D341Med (cell line): ENCODE measurements around the gene SPSB2.
"Not testable (repeated sequence)": the region's sequence is repeated elsewhere in the genome, so short reads cannot be mapped to it uniquely, and the experiment has no call there.

Experiments
- DNase-seq: peaks from one replicate; pipeline ENCODE4 v3.0.0; 2012; ENCODE audit warnings: low spot score

Gene SPSB2

DNA sequence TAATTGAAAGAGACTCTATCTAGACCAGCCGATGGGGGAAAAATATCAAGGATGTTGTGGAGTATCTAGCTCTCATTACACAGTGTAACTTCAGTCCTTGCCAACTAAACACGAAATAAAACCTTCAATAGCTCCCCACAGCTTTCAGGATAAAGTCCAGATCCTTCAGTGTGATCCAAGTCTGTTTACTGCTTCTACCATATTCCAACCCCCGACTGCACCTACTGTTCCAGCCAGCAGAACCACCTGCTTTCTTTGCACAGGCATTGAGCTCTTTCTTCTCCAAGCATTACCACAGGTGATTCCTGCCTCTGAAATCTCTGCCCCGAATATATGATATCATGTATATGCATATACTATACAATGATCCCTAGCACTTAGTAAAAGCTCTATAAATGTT lies 29.3 kb upstream of the SPSB2 start:
- DNase-seq, result no peak

DNA sequence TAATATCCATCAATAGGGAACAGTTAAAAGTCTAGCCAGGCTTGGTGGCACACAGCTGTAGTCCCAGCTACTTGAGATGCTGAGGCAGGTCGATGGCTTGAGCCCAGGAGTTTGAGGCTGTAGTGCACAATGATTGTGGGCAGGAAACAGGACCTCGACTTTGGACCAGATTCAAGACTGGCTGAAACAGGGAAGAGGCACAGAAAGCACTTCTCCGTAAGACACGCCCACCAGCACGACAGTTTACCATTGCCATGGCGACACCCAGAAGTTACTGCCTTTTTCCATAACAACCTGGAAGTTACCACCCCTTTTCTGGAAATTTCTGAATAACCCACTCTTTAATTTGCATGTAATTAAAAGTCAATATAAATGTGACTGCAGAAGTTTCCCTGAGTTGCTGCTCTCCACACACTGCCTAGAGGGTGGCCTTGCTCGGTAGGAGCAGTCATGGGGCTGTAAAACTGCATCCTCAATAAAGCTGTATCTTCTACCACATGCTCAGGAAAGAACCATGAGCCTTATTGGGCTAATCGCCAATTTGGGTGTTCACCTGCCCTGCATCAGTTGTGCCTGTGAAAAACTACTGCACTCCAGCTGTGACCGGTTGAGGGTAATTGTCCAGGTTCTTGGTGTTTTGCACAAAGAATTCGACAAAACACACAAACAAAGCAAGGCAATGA lies 26.9 kb upstream of the SPSB2 start:
- no peak for DNase-seq

DNA sequence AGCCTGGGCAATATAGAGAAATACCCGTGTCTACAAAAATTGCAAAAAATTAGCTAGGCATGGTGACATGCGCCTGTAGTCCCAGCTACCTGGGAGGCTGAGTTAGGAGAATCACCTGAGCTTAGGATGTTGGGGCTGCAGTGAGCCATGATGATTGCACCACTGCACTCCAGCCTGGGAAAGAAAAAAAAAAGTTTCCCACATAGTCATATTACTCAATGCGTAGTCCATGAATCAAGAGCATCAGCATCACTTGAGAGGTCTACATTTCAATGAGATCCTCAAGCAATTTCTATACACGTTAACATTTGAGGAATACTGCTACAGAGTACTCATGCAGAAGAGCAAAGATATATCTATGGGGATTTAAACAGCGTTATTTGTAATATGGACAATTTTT lies 26.3 kb upstream of the SPSB2 start:
- no peak for DNase-seq

DNA sequence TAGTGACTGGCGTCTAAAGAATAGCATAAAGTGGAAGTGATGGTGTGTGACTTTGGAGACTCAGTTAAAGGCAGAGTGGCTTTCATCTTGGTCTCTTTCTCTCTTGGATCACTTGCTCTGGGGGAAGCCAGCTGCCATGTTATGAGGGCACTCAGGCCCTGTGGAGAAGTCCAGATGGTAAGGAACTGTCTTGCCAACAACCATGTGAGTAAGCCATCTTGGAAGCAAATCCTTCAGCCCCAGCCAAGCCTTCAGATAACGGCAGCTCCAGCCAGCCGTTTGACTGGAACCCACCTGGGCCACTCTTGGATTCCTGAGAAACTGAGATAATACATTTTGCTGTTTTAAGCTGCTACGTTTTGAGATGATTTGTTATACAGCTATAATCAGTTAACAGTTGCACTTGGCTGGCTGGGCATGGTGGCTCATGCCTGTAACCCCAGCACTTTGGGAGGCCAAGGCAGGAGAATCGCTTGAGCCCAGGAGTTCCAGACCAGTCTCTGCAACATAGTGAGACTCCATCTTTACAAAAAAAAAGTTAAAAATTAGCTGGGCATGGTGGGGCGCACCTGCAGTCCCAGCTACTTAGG lies 23.8 kb upstream of the SPSB2 start:
- no peak for DNase-seq

- DNase-seq, result no peak
These were observed 21.2 kb upstream of the SPSB2 start for GRCh38 chr12:6894321-6894720.

DNA sequence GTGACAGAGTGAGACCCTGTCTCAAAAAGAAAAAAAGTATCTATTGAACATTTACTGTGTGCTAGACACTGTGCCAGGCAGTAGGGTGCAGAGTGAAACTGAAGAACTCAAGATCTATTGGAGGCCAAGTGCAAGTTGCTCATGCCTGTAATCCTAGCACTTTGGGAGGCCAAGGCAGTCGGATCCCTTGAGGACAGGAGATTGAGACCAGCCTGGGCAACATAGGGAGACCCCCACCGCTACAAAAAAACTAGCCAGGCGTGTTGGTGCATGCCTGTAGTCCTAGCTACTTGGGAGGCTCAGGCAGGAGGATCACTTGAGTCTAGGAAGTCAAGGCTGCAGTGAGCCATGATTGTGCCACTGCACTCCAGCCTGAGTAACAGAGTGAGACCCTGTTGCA lies 19.6 kb upstream of the SPSB2 start:
- not testable (repeated sequence) for DNase-seq

DNA sequence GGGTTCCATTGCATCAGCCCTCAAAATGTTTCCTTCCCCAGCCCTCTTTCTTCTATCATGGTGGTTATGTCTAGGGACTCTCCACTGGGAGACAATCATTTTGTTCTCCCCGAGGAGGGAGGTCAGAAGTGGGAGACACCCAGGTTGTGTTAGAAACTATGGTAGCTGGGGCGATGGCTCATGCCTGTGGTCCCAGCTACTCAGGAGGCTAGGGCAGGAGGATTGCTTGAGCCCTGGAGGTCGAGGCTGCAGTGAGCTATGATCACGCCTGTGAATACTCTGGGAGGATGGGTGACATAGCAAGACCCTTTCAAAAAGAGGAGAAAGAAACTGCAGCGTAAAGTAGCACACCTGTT lies 18.5 kb upstream of the SPSB2 start:
- DNase-seq, result no peak

DNA sequence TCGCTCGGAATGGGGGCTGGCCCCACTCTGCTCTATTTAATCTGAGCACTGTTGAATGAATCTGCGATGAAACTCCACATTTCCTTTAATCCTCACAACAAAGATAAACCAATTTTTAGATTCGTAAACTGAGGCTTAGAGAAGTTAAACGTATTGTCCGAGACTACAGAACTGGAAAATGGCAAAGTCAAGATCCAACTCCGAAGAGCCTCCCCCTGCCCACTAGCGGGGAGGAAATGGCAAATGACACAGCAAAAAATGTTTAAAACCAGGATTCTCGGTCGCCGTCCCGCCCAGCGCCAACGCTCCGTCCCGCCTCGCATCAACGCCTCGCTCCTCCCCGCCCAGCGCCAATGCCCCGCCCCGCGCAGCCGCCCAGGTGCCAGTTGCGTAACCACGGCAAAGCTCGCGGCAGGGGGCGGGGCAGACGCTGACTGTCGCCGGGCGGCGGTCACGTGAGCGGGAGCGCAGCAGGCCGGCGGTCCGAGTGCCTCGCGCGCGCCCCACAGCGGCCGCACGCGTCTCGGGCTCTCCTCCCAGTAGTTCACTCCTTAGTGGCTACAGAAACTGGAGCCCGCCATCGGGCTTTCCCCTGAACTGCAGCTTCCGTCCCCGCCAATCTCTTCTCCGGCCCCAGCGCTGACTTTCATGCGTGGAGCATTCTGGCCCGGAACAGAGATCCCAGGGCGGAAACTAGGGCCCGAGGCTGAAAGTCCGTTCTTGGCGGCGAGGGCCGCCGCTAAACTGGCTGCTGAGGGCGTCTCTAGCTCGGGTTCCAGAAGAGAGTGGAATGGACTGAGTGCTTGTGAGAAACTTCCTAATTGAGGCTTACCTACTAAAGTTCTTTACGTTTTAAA lies 17.9 kb upstream of the SPSB2 start:
- DNase-seq, result peak; percentile 98

DNA sequence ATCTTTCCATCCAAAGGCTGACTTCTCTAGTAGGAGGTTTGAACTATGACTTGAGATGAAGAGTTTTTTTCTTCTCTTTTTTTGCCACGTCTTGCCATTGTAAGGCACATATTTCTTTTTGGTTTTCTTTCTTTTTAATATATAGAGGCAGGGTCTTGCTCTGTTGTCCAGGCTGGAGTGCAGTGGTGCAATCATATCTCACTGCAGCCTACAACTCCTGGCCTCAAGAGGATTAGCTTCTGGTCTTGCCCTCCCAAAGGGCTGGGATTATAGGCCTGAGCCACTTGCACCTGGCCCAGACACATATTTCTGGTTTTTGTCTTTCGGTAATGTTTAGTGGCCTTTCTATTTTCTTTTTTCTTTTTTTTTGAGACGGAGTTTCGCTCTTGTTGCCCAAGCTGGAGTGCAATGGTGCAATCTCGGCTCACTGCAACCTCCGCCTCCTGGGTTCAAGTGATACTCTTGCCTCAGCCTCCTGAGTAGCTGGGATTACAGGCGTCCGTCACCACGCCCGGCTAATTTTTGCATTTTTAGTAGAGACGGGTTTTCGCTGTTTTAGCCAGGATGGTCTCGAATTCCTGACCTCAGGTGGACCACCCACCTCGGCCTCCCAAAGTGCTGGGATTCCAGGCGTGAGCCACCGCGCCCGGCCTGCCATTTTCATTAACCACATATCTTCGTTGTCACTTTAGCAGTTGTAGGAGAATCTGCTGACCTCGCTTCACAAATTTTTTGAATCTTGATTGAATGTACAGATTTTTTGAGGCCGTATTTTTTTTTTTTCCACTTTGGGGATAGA lies 16.9 kb upstream of the SPSB2 start:
- not testable (repeated sequence) for DNase-seq

GRCh38 chr12:6888794-6889193 lies 15.7 kb upstream of the SPSB2 start:
- not testable (repeated sequence) for DNase-seq

GRCh38 chr12:6888360-6888759 lies 15.3 kb upstream of the SPSB2 start:
- DNase-seq, result no peak

- no peak for DNase-seq
These were observed 14.4 kb upstream of the SPSB2 start for GRCh38 chr12:6887460-6887859.

GRCh38 chr12:6886206-6886999 lies 13.3 kb upstream of the SPSB2 start:
- DNase-seq, result not testable (repeated sequence)

DNA sequence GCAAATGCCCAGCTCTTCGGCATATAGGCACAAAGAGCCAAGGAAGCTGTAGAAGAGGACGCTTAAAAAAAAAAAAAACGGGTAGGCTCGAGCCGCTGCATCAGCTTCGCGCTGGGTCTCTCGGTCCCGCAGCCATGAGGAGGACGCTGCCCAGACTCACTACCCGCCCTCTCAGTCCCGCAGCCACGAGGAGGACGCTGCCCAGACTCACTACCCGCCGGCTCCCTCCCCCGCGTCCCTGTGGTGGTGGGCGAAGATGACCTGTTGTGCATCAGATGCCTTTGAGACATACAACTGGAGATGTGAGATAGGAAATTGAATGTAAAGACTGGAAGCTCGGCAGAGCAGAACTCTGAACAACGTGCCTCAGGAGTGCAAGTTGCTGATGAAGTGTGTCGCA lies 11.4 kb upstream of the SPSB2 start:
- DNase-seq, result no peak

DNA sequence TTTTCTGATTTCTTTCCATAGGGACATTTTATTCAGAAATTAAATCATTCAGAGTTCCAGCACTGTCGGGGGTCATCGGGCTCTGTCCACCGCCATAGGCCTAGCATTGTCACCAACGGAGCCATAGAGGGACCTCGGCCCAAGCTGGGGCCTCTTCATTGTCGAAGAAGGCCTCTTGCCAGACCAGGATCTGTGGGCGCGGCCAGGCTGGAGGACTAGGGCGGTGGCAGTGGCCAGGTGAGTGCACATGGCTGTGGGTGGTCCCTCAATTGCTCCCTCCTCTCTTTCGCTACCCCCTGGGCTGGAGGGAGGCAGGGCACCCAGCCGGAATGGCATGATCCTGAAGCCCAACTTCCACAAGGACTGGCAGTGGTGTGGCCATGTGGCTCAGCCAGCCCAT lies 10.6 kb upstream of the SPSB2 start:
- no peak for DNase-seq

- no peak for DNase-seq
These were observed 10.1 kb upstream of the SPSB2 start for GRCh38 chr12:6883252-6883651.

GRCh38 chr12:6879824-6880223 lies 6.7 kb upstream of the SPSB2 start:
- not testable (repeated sequence) for DNase-seq

GRCh38 chr12:6874015-6874368 lies 889 bp upstream of the SPSB2 start:
- DNase-seq, result not testable (repeated sequence)

- DNase-seq, result peak; percentile 89
These were observed 742 bp downstream of the SPSB2 start for GRCh38 chr12:6872073-6873048.
